H9 (cell line): ENCODE measurements around the gene NKD1. TPM values are rescaled to one million over a fixed set of nuclear protein-coding genes. Genes with fewer than 3 reads are reported as not detected.

Experiments used
- DNase-seq: peaks from one replicate; pipeline ENCODE4 v3.0.0-alpha.2; 2017
- H2AFZ ChIP-seq: one replicate; pipeline ENCODE4 v1.6.1; 2013; ENCODE audit warnings: mild to moderate bottlenecking, low read length, control low read depth, moderate library complexity
- H2AK5ac ChIP-seq: 2 replicates; pipeline ENCODE4 v1.6.1; 2013; ENCODE audit warnings: low read length, control low read depth, mixed read lengths; ENCODE audit not compliant: insufficient read length
- H2BK120ac ChIP-seq: one replicate; pipeline ENCODE4 v1.6.1; 2013; ENCODE audit warnings: low read depth, mild to moderate bottlenecking, low read length, control low read depth, inconsistent platforms; ENCODE audit not compliant: poor library complexity, severe bottlenecking
- H2BK12ac ChIP-seq: 2 replicates; pipeline ENCODE4 v1.6.1; 2013; ENCODE audit warnings: low read length, control low read depth, mixed read lengths, low read depth; ENCODE audit not compliant: insufficient read length
- H2BK15ac ChIP-seq: 2 replicates; pipeline ENCODE4 v1.6.1; 2013; ENCODE audit warnings: low read depth, low read length, control low read depth
- H2BK20ac ChIP-seq: one replicate; pipeline ENCODE4 v1.6.1; 2013; ENCODE audit warnings: low read depth, mild to moderate bottlenecking, low read length, control low read depth, inconsistent platforms; ENCODE audit not compliant: poor library complexity, severe bottlenecking
- H2BK5ac ChIP-seq: 2 replicates; pipeline ENCODE4 v1.6.1; 2013; ENCODE audit warnings: low read length, control low read depth, mixed read lengths; ENCODE audit not compliant: insufficient read length
- H3K14ac ChIP-seq: 2 replicates; pipeline ENCODE4 v1.6.1; 2013; ENCODE audit warnings: low read length, control low read depth; ENCODE audit not compliant: insufficient read depth
- H3K18ac ChIP-seq: 2 replicates; pipeline ENCODE4 v1.6.1; 2013; ENCODE audit warnings: low read depth, mild to moderate bottlenecking, mixed read lengths, low read length, control low read depth; ENCODE audit not compliant: insufficient read length
- H3K23ac ChIP-seq: 2 replicates; pipeline ENCODE4 v1.6.1; 2013; ENCODE audit warnings: low read length, control low read depth, mixed read lengths, low read depth; ENCODE audit not compliant: insufficient read length
- H3K23me2 ChIP-seq: 2 replicates; pipeline ENCODE4 v1.6.1; 2013; ENCODE audit warnings: low read depth, mild to moderate bottlenecking, mixed read lengths, low read length, control low read depth; ENCODE audit not compliant: insufficient read length, poor library complexity, severe bottlenecking
- H3K27ac ChIP-seq: 2 replicates; pipeline ENCODE4 v1.5.1; 2013; ENCODE audit warnings: low read length, control low read depth, mixed read lengths, low read depth; ENCODE audit not compliant: insufficient read length
- H3K27me3 ChIP-seq: 2 replicates; pipeline ENCODE4 v1.6.1; 2013; ENCODE audit warnings: low read length, control low read depth, inconsistent platforms; ENCODE audit not compliant: insufficient read depth
- H3K4ac ChIP-seq: 2 replicates; pipeline ENCODE4 v1.6.1; 2013; ENCODE audit warnings: low read depth, mild to moderate bottlenecking, control low read depth, inconsistent platforms, low read length, moderate library complexity
- H3K4me1 ChIP-seq: 2 replicates; pipeline ENCODE4 v1.6.1; 2013; ENCODE audit warnings: low read length, control low read depth, inconsistent platforms; ENCODE audit not compliant: insufficient read depth
- H3K4me2 ChIP-seq: 2 replicates; pipeline ENCODE4 v1.6.1; 2013; ENCODE audit warnings: low read length, control low read depth, mixed read lengths; ENCODE audit not compliant: insufficient read length, insufficient read depth
- H3K56ac ChIP-seq: 2 replicates; pipeline ENCODE4 v1.6.1; 2013; ENCODE audit warnings: low read depth, mild to moderate bottlenecking, mixed read lengths, low read length, control low read depth; ENCODE audit not compliant: insufficient read length
- H3K79me1 ChIP-seq: 2 replicates; pipeline ENCODE4 v1.6.1; 2013; ENCODE audit warnings: low read depth, mild to moderate bottlenecking, moderate library complexity, low read length, control low read depth, inconsistent platforms; ENCODE audit not compliant: insufficient read depth, poor library complexity, severe bottlenecking
- H3K79me2 ChIP-seq: 2 replicates; pipeline ENCODE4 v1.6.1; 2013; ENCODE audit warnings: low read length, control low read depth, inconsistent platforms; ENCODE audit not compliant: insufficient read depth
- H3K9ac ChIP-seq: 2 replicates; pipeline ENCODE4 v1.6.1; 2013; ENCODE audit warnings: low read length, control low read depth, mixed read lengths; ENCODE audit not compliant: insufficient read length; ENCODE audit errors: extremely low read depth
- H3K9me3 ChIP-seq: one replicate; pipeline ENCODE4 v1.6.1; 2013; ENCODE audit warnings: low read depth, low read length, inconsistent platforms; ENCODE audit not compliant: control insufficient read depth
- H3T11ph ChIP-seq: one replicate; pipeline ENCODE4 v1.6.1; 2013; ENCODE audit warnings: mild to moderate bottlenecking, low read length, control low read depth, inconsistent platforms
- H4K20me1 ChIP-seq: one replicate; pipeline ENCODE4 v1.6.1; 2013; ENCODE audit not compliant: control insufficient read depth, insufficient read length, insufficient read depth
- H4K5ac ChIP-seq: 2 replicates; pipeline ENCODE4 v1.6.1; 2013; ENCODE audit warnings: low read depth, mild to moderate bottlenecking, mixed read lengths, low read length, control low read depth; ENCODE audit not compliant: insufficient read length
- H4K8ac ChIP-seq: replicated peaks from 2 replicates; pipeline ENCODE4 v1.6.1; 2013; ENCODE audit warnings: low read length, control low read depth, mixed read lengths, low read depth; ENCODE audit not compliant: insufficient read length
- H4K91ac ChIP-seq: 2 replicates; pipeline ENCODE4 v1.6.1; 2013; ENCODE audit warnings: low read depth, mild to moderate bottlenecking, moderate library complexity, mixed read lengths, low read length, control low read depth; ENCODE audit not compliant: insufficient read length
- H3K27ac Mint-ChIP-seq, 3 experiments: 2 replicates in 2 of 3; 3 replicates in 1 of 3; pipeline ENCODE4 v1.8.0; 2020 to 2021; ENCODE audit warnings: mixed read lengths in 3 of 3, mild to moderate bottlenecking in 1 of 3, moderate library complexity in 1 of 3
- H3K27me3 Mint-ChIP-seq: 2 replicates; pipeline ENCODE4 v1.8.0; 2021; ENCODE audit warnings: low read depth, mild to moderate bottlenecking, moderate library complexity, mixed read lengths
- H3K36me3 Mint-ChIP-seq, 3 experiments: 2 replicates in 2 of 3; 3 replicates in 1 of 3; pipeline ENCODE4 v1.8.0; 2020 to 2021; ENCODE audit warnings: low read depth in 3 of 3, mixed read lengths in 3 of 3; ENCODE audit not compliant: insufficient read depth in 1 of 3
- H3K4me1 Mint-ChIP-seq, 2 experiments: 2 replicates each; pipeline ENCODE4 v1.8.0; 2020; ENCODE audit warnings: mixed read lengths in 2 of 2
- H3K4me3 Mint-ChIP-seq, 2 experiments: 2 replicates in 1 of 2; 3 replicates in 1 of 2; pipeline ENCODE4 v1.8.0; 2020 to 2021; ENCODE audit warnings: mild to moderate bottlenecking in 2 of 2, mixed read lengths in 2 of 2, moderate library complexity in 1 of 2
- H3K9me3 Mint-ChIP-seq, 2 experiments: 2 replicates in 1 of 2; 3 replicates in 1 of 2; pipeline ENCODE4 v1.8.0; 2020; ENCODE audit warnings: mild to moderate bottlenecking in 2 of 2, mixed read lengths in 2 of 2, moderate library complexity in 1 of 2
- CTCF ChIP-seq: fragments of 200-600 bp; sonication (generic); conservative IDR thresholded peaks from 3 replicates; pipeline ENCODE4 v1.8.0; 2021; ENCODE audit warnings: antibody characterized with exemption, mild to moderate bottlenecking
- WGBS: extraction: QIAGEN DNeasy Blood & Tissue Kit; methylation state at CpG from one replicate; pipeline ENCODE4 v1.1.7; 2013; ENCODE audit warnings: missing lambda C conversion rate, low lambda C conversion rate, mixed read lengths; ENCODE audit not compliant: insufficient read length; ENCODE audit errors: extremely low coverage; 5-methylcytosine and 5-hydroxymethylcytosine counted together
- total RNA-seq: library from RNA; stranded (reverse); gene quantifications from 2 replicates; pipeline ENCODE4 v1.2.1, GENCODE V29; 2021

The NKD1 gene
- total RNA-seq, 1 experiment from 2014 or later = 1.9 TPM

GRCh38 chr16:50620646-50621451 lies 72.7 kb downstream of the NKD1 start:
- no peak overlapping the region for H2AFZ ChIP-seq
- Mint-ChIP-seq H3K9me3 (no peaks in the 10 kb centered on the region), H3K4me3 (no peak overlapping the region), H3K27ac (no peak overlapping the region; a peak in 1 of 7 replicates), H3K36me3 (no peaks in the 10 kb centered on the region), H3K27me3 (peaks cover 2% of the 10 kb centered on the region; the same call in 1 of the 2 replicates), H3K4me1 (peaks cover 10 to 12% of the 10 kb centered on the region in 2 experiments; a peak in 3 of 4 replicates)
- H3K14ac ChIP-seq = no peak overlapping the region
- no peaks in the 10 kb centered on the region for H3K79me2 ChIP-seq
- no peak for DNase-seq
- H3K9me3 ChIP-seq = no peaks in the 10 kb centered on the region
- peaks cover 3% of the 10 kb centered on the region for H3K23me2 ChIP-seq
- H3K56ac ChIP-seq = no peak overlapping the region
- no peak overlapping the region for H2BK12ac ChIP-seq
- H3K9ac ChIP-seq = no peak overlapping the region
- H2BK120ac ChIP-seq = no peak overlapping the region
- H3K79me1 ChIP-seq = no peaks in the 10 kb centered on the region
- TF ChIP-seq CTCF = no peak
- H2BK20ac ChIP-seq = no peak overlapping the region
- no peak overlapping the region for H3K4me2 ChIP-seq
- H3K18ac ChIP-seq = no peak overlapping the region
- no peak overlapping the region for H3K23ac ChIP-seq
- no peak overlapping the region for H2BK15ac ChIP-seq
- H3K4me1 ChIP-seq = no peaks in the 10 kb centered on the region
- H3K27ac ChIP-seq = no peak overlapping the region
- no peak overlapping the region for H3K4ac ChIP-seq
- H4K91ac ChIP-seq = no peak overlapping the region
- WGBS = no CpG with 5 or more reads among the region's 11 CpGs
- no peaks in the 10 kb centered on the region for H3K27me3 ChIP-seq
- no peak overlapping the region for H3T11ph ChIP-seq
- no peak overlapping the region for H2BK5ac ChIP-seq
- no peak overlapping the region for H2AK5ac ChIP-seq
- H4K5ac ChIP-seq = no peak overlapping the region
- H4K8ac ChIP-seq = no peak overlapping the region
- no peaks in the 10 kb centered on the region for H4K20me1 ChIP-seq
